ENCODE measurements around the gene ARID1B.
"Not testable (repeated sequence)": the region's sequence is repeated elsewhere in the genome, so short reads cannot be mapped to it uniquely, and the experiment has no call there.

Gene ARID1B

GRCh38 chr6:157137501-157137900 lies 360.3 kb downstream of the ARID1B start:
- H3K36me3 ChIP-seq (ENCODE audit: control insufficient read depth in 5 of 5, insufficient read depth in 5 of 5, low read length in 5 of 5), result peaks cover 13 to 55% (median 38%) of the 10 kb centered on the region in 5 donors
- H3K4me1 ChIP-seq (ENCODE audit: control insufficient read depth in 5 of 5, insufficient read depth in 5 of 5, low read length in 5 of 5), result no peaks in the 10 kb centered on the region
- H3K9me3 ChIP-seq (ENCODE audit: control insufficient read depth in 5 of 5, low read length in 5 of 5), result no peaks in the 10 kb centered on the region
- H3K9ac ChIP-seq (ENCODE audit: low read length in 5 of 5), result no peak overlapping the region
- H3K27me3 ChIP-seq (ENCODE audit: control insufficient read depth in 5 of 5, insufficient read depth in 4 of 5, low read length in 5 of 5), result no peaks in the 10 kb centered on the region
- H3K27ac ChIP-seq (ENCODE audit: low read depth, low read length), result no peak overlapping the region
- H3K4me3 ChIP-seq (ENCODE audit: low read depth in 1 of 5, low read length in 5 of 5), result no peak overlapping the region

GRCh38 chr6:157139054-157139708 lies 362.0 kb downstream of the ARID1B start:
- no peak overlapping the region for H3K27ac ChIP-seq (ENCODE audit: low read depth, low read length)
- H3K9ac ChIP-seq (ENCODE audit: low read length in 5 of 5), result no peak overlapping the region
- peaks cover 12 to 38% (median 25%) of the 10 kb centered on the region in 5 donors for H3K36me3 ChIP-seq (ENCODE audit: control insufficient read depth in 5 of 5, insufficient read depth in 5 of 5, low read length in 5 of 5)
- no peaks in the 10 kb centered on the region for H3K9me3 ChIP-seq (ENCODE audit: control insufficient read depth in 5 of 5, low read length in 5 of 5)
- no peaks in the 10 kb centered on the region for H3K27me3 ChIP-seq (ENCODE audit: control insufficient read depth in 5 of 5, insufficient read depth in 4 of 5, low read length in 5 of 5)
- H3K4me1 ChIP-seq (ENCODE audit: control insufficient read depth in 5 of 5, insufficient read depth in 5 of 5, low read length in 5 of 5), result peaks cover 0 to 16% (median 2%) of the 10 kb centered on the region in 5 donors
- no peak overlapping the region for H3K4me3 ChIP-seq (ENCODE audit: low read depth in 1 of 5, low read length in 5 of 5)

- Histone ChIP-seq H3K27ac (ENCODE audit: low read depth, low read length) (no peak overlapping the region), H3K4me3 (ENCODE audit: low read depth in 1 of 5, low read length in 5 of 5) (no peak overlapping the region), H3K4me1 (ENCODE audit: control insufficient read depth in 5 of 5, insufficient read depth in 5 of 5, low read length in 5 of 5) (peaks cover 7 to 43% (median 30%) of the 10 kb centered on the region in 5 donors)
Observed at GRCh38 chr6:157143171-157143889, 366.2 kb downstream of the ARID1B start.

GRCh38 chr6:157143890-157144798 lies 367.0 kb downstream of the ARID1B start:
- Histone ChIP-seq H3K9me3 (ENCODE audit: control insufficient read depth in 5 of 5, low read length in 5 of 5) (no peaks in the 10 kb centered on the region), H3K36me3 (ENCODE audit: control insufficient read depth in 5 of 5, insufficient read depth in 5 of 5, low read length in 5 of 5) (peaks cover 7 to 24% (median 19%) of the 10 kb centered on the region in 5 donors), H3K4me1 (ENCODE audit: control insufficient read depth in 5 of 5, insufficient read depth in 5 of 5, low read length in 5 of 5) (peaks cover 7 to 51% (median 38%) of the 10 kb centered on the region in 5 donors), H3K9ac (ENCODE audit: low read length in 5 of 5) (peak overlapping the region in 2 of 5 donors; percentile 71 to 77), H3K4me3 (ENCODE audit: low read depth in 1 of 5, low read length in 5 of 5) (peak overlapping the region in 1 of 5 donors; percentile 20), H3K27me3 (ENCODE audit: control insufficient read depth in 5 of 5, insufficient read depth in 4 of 5, low read length in 5 of 5) (no peaks in the 10 kb centered on the region), H3K27ac (ENCODE audit: low read depth, low read length) (peak overlapping the region; percentile 81)

More at GRCh38 chr6:157143171-157143889, 366.2 kb downstream of the ARID1B start:
- Histone ChIP-seq H3K9ac (ENCODE audit: low read length in 5 of 5) (peak overlapping the region in 1 of 5 donors; percentile 11), H3K36me3 (ENCODE audit: control insufficient read depth in 5 of 5, insufficient read depth in 5 of 5, low read length in 5 of 5) (peaks cover 7 to 22% (median 14%) of the 10 kb centered on the region in 5 donors), H3K27me3 (ENCODE audit: control insufficient read depth in 5 of 5, insufficient read depth in 4 of 5, low read length in 5 of 5) (no peaks in the 10 kb centered on the region), H3K9me3 (ENCODE audit: control insufficient read depth in 5 of 5, low read length in 5 of 5) (no peaks in the 10 kb centered on the region)

- no peaks in the 10 kb centered on the region for H3K9me3 ChIP-seq (ENCODE audit: control insufficient read depth in 5 of 5, low read length in 5 of 5)
- peaks cover 7 to 25% (median 20%) of the 10 kb centered on the region in 5 donors for H3K36me3 ChIP-seq (ENCODE audit: control insufficient read depth in 5 of 5, insufficient read depth in 5 of 5, low read length in 5 of 5)
- peaks cover 7 to 52% (median 39%) of the 10 kb centered on the region in 5 donors for H3K4me1 ChIP-seq (ENCODE audit: control insufficient read depth in 5 of 5, insufficient read depth in 5 of 5, low read length in 5 of 5)
- peak overlapping the region; percentile 81 for H3K27ac ChIP-seq (ENCODE audit: low read depth, low read length)
- H3K9ac ChIP-seq (ENCODE audit: low read length in 5 of 5), result peak overlapping the region in 3 of 5 donors; percentile 21 to 77 (median 71)
- H3K27me3 ChIP-seq (ENCODE audit: control insufficient read depth in 5 of 5, insufficient read depth in 4 of 5, low read length in 5 of 5), result no peaks in the 10 kb centered on the region
- peak overlapping the region in 4 of 5 donors; percentile 14 to 51 (median 44) for H3K4me3 ChIP-seq (ENCODE audit: low read depth in 1 of 5, low read length in 5 of 5)
Observed at GRCh38 chr6:157144859-157145568, 367.8 kb downstream of the ARID1B start.

GRCh38 chr6:157145656-157146285 lies 368.6 kb downstream of the ARID1B start:
- Histone ChIP-seq H3K27ac (ENCODE audit: low read depth, low read length) (peak overlapping the region; percentile 81), H3K27me3 (ENCODE audit: control insufficient read depth in 5 of 5, insufficient read depth in 4 of 5, low read length in 5 of 5) (no peaks in the 10 kb centered on the region), H3K4me3 (ENCODE audit: low read depth in 1 of 5, low read length in 5 of 5) (peak overlapping the region in 1 of 5 donors; percentile 51), H3K9ac (ENCODE audit: low read length in 5 of 5) (peak overlapping the region in 1 of 5 donors; percentile 32), H3K9me3 (ENCODE audit: control insufficient read depth in 5 of 5, low read length in 5 of 5) (no peaks in the 10 kb centered on the region), H3K36me3 (ENCODE audit: control insufficient read depth in 5 of 5, insufficient read depth in 5 of 5, low read length in 5 of 5) (peaks cover 7 to 29% (median 20%) of the 10 kb centered on the region in 5 donors), H3K4me1 (ENCODE audit: control insufficient read depth in 5 of 5, insufficient read depth in 5 of 5, low read length in 5 of 5) (peaks cover 7 to 52% (median 39%) of the 10 kb centered on the region in 5 donors)

GRCh38 chr6:157147054-157148026 lies 370.2 kb downstream of the ARID1B start:
- not testable (repeated sequence) for H3K9me3 ChIP-seq (ENCODE audit: control insufficient read depth in 5 of 5, low read length in 5 of 5); H3K4me3 ChIP-seq (ENCODE audit: low read depth in 1 of 5, low read length in 5 of 5); H3K27me3 ChIP-seq (ENCODE audit: control insufficient read depth in 5 of 5, insufficient read depth in 4 of 5, low read length in 5 of 5); H3K9ac ChIP-seq (ENCODE audit: low read length in 5 of 5)
- peak overlapping the region; percentile 55 for H3K27ac ChIP-seq (ENCODE audit: low read depth, low read length)
- peaks cover 7 to 52% (median 39%) of the 10 kb centered on the region in 5 donors for H3K4me1 ChIP-seq (ENCODE audit: control insufficient read depth in 5 of 5, insufficient read depth in 5 of 5, low read length in 5 of 5)
- peaks cover 3 to 29% (median 18%) of the 10 kb centered on the region in 5 donors for H3K36me3 ChIP-seq (ENCODE audit: control insufficient read depth in 5 of 5, insufficient read depth in 5 of 5, low read length in 5 of 5)

All from subcutaneous abdominal adipose tissue (tissue), 5 donors.